CD4-positive, alpha-beta T cell treated with Interleukin-4 for 4 hours (primary cell): ENCODE measurements around the gene SLC22A4.

Source experiments
- DNase-seq: peaks from one replicate; pipeline ENCODE4 v3.0.0-alpha.2; 2020

Gene SLC22A4

GRCh38 chr5:132275367-132276220, 18.6 kb upstream of the SLC22A4 start:
- no peak for DNase-seq

GRCh38 chr5:132277256-132277655, 16.9 kb upstream of the SLC22A4 start:
- DNase-seq: no peak

- DNase-seq: no peak
These were observed 16.0 kb upstream of the SLC22A4 start for GRCh38 chr5:132277971-132278853.

- no peak for DNase-seq
These were observed 14.4 kb upstream of the SLC22A4 start for GRCh38 chr5:132279801-132280200.

GRCh38 chr5:132280371-132281240, 13.6 kb upstream of the SLC22A4 start:
- DNase-seq: no peak

GRCh38 chr5:132281856-132282614, 12.2 kb upstream of the SLC22A4 start:
- DNase-seq: no peak

GRCh38 chr5:132283423-132284043, 10.7 kb upstream of the SLC22A4 start:
- DNase-seq: no peak

- no peak for DNase-seq
These were observed 5.1 kb upstream of the SLC22A4 start for GRCh38 chr5:132289097-132289496.

- no peak for DNase-seq
These were observed 3.2 kb upstream of the SLC22A4 start for GRCh38 chr5:132291026-132291425.

- peak; percentile 43 for DNase-seq
These were observed 865 bp upstream of the SLC22A4 start for GRCh38 chr5:132293066-132293991.

- DNase-seq: peak; percentile 88
These were observed 722 bp downstream of the SLC22A4 start for GRCh38 chr5:132294728-132295504.

- DNase-seq: no peak
These were observed 1.6 kb downstream of the SLC22A4 start for GRCh38 chr5:132295505-132296411.

- DNase-seq: no peak
These were observed 2.3 kb downstream of the SLC22A4 start for GRCh38 chr5:132296412-132297016.

- no peak for DNase-seq
These were observed 3.2 kb downstream of the SLC22A4 start for GRCh38 chr5:132297211-132297940.

GRCh38 chr5:132298298-132299212, 4.4 kb downstream of the SLC22A4 start:
- no peak for DNase-seq

GRCh38 chr5:132299917-132300316, 5.7 kb downstream of the SLC22A4 start:
- no peak for DNase-seq
